K562 (cell line): Measurements from ENCODE around the gene MAP3K20. TPM values are rescaled to one million over a fixed set of nuclear protein-coding genes. Genes with fewer than 3 reads are reported as not detected.

Experiments used
- ATAC-seq: fragments of 200-7000 bp; cut with Tn5 transposase; 3 replicates; pipeline ENCODE4 v1.9.1; 2020; ENCODE audit warnings: moderate library complexity
- BruUV-seq: library from RNA; stranded (reverse); fragments of 400-500 nt; replicated peaks from 2 replicates; lab custom pipeline; 2021; lab: Mats Ljungman, UMichigan
- CTCF ChIA-PET: fragments of 300-600 bp; formaldehyde crosslinking; extraction: SDS; loops from one replicate; lab custom pipeline; 2021; ENCODE audit warnings: low intra/inter-chr PET ratio; lab: Yijun Ruan, JAX
- POLR2A ChIA-PET: fragments of 300-600, 350-650 bp; sonication (Branson Sonifier 250); formaldehyde crosslinking; extraction: SDS; loops from one replicate; lab custom pipeline; 2021; ENCODE audit warnings: antibody characterized with exemption, inconsistent platforms; lab: Yijun Ruan, JAX
- DNase-seq, 4 experiments: peaks; one replicate each; pipeline versions ENCODE4 v3.0.0 to v3.0.0-alpha.2; 2011 to 2018; ENCODE audit warnings: low spot score in 3 of 4, mixed read lengths in 3 of 4; ENCODE audit errors: extremely low read depth in 1 of 4
- FAIRE-seq: peaks from 2 replicates; lab custom pipeline; 2011; peaks lifted over from hg19 to GRCh38; lab: Jason Lieb, UNC
- H2AFZ ChIP-seq: 2 replicates; pipeline ENCODE4 v1.6.0; 2011; ENCODE audit warnings: low read depth, low read length, control low read depth, inconsistent platforms
- H3K27ac ChIP-seq: fragments of 200-600 bp; 3 replicates; pipeline ENCODE4 v1.8.0; 2011; ENCODE audit warnings: low read depth, mild to moderate bottlenecking, control low read depth, inconsistent platforms, low read length, moderate library complexity, mixed read lengths; ENCODE audit errors: extremely low read depth
- H3K27me3 ChIP-seq, 2 experiments: fragments of 300-600 bp in 1 of 2; 2 replicates in 1 of 2; 3 replicates in 1 of 2; pipeline versions ENCODE4 v1.6.0 to v1.8.0; 2011; ENCODE audit warnings: inconsistent platforms in 2 of 2, low read length in 2 of 2, mild to moderate bottlenecking in 1 of 2, mixed read lengths in 1 of 2, moderate library complexity in 1 of 2; ENCODE audit not compliant: control insufficient read depth in 2 of 2, insufficient read depth in 2 of 2
- H3K36me3 ChIP-seq: fragments of 300-600 bp; 3 replicates; pipeline ENCODE4 v1.8.0; 2011; ENCODE audit warnings: mild to moderate bottlenecking, low read length, inconsistent platforms; ENCODE audit not compliant: control insufficient read depth, insufficient read depth
- H3K4me1 ChIP-seq, 2 experiments: fragments of 200-600 bp in 1 of 2; replicated peaks in 1 of 2; 2 replicates in 1 of 2; 3 replicates in 1 of 2; pipeline versions ENCODE4 v1.5.1 to v1.8.0; 2011; ENCODE audit warnings: inconsistent platforms in 2 of 2, low read length in 2 of 2, mild to moderate bottlenecking in 1 of 2, mixed read lengths in 1 of 2, moderate library complexity in 1 of 2; ENCODE audit not compliant: control insufficient read depth in 2 of 2, insufficient read depth in 2 of 2
- H3K4me2 ChIP-seq: 2 replicates; pipeline ENCODE4 v1.6.1; 2011; ENCODE audit warnings: low read length, control low read depth, inconsistent platforms, mixed read lengths; ENCODE audit not compliant: insufficient read depth
- H3K4me3 ChIP-seq: fragments of 200-600 bp; sonication (generic), shearing (Covaris generic); 2 replicates; pipeline ENCODE4 v1.5.1; 2016; ENCODE audit warnings: control low read depth, inconsistent platforms
- H3K79me2 ChIP-seq: fragments of 200-600 bp; 3 replicates; pipeline ENCODE4 v1.8.0; 2011; ENCODE audit warnings: low read length, inconsistent platforms; ENCODE audit not compliant: control insufficient read depth, insufficient read depth
- H3K9ac ChIP-seq, 2 experiments: 2 replicates each; pipeline versions ENCODE4 v1.6.0 to v1.6.1; 2011; ENCODE audit warnings: low read depth in 2 of 2, low read length in 2 of 2, control low read depth in 1 of 2, inconsistent platforms in 1 of 2, mild to moderate bottlenecking in 1 of 2, mixed read lengths in 1 of 2; ENCODE audit not compliant: insufficient read depth in 1 of 2
- H3K9me1 ChIP-seq: one replicate; pipeline ENCODE4 v1.6.0; 2011; ENCODE audit warnings: inconsistent platforms, mild to moderate bottlenecking, low read length, moderate library complexity; ENCODE audit not compliant: control insufficient read depth, insufficient read depth
- H3K9me3 ChIP-seq: replicated peaks from 2 replicates; pipeline ENCODE4 v1.5.1; 2011; ENCODE audit warnings: low read depth, low read length, inconsistent platforms; ENCODE audit not compliant: control insufficient read depth, insufficient read depth
- H4K20me1 ChIP-seq: replicated peaks from 2 replicates; pipeline ENCODE4 v1.6.1; 2011; ENCODE audit warnings: low read length, inconsistent platforms, mixed read lengths; ENCODE audit not compliant: control insufficient read depth, insufficient read depth
- CEBPB ChIP-seq: fragments of 450-650 bp; IDR thresholded peaks from 2 replicates; pipeline ENCODE4 v1.6.1; 2016; ENCODE audit warnings: missing genetic modification characterization, missing compliant biosample characterization
- MAFF ChIP-seq: IDR thresholded peaks from 2 replicates; pipeline ENCODE4 v1.6.1; 2012; ENCODE audit warnings: low read length, improper control_type of control experiment
- RBM39 ChIP-seq: fragments of 200-400 bp; formaldehyde crosslinking; optimal IDR thresholded peaks from 2 replicates; pipeline ENCODE3; 2018; ENCODE audit warnings: low read depth, low read length
- WGBS: fragments of 100-300 bp; shearing (Covaris generic); methylation state at CpG from one replicate; pipeline ENCODE4 v1.1.6; 2016; ENCODE audit warnings: low coverage, mixed read lengths; ENCODE audit not compliant: insufficient coverage; ENCODE audit errors: missing lambda C conversion rate; 5-methylcytosine and 5-hydroxymethylcytosine counted together
- in situ Hi-C: fragments of 300-500 bp; cut with MboI; formaldehyde crosslinking; loops from 4 replicates; pipeline ENCODE4 v1.15.0; 2018; ENCODE audit warnings: inconsistent platforms, mixed read lengths
- intact Hi-C: fragments of 100-400 bp; cut with micrococcal nuclease; formaldehyde crosslinking; loops from 2 replicates; pipeline ENCODE4 v1.14.2; 2022
- polyA plus RNA-seq, 8 experiments: library from polyadenylated mRNA; depleted of rRNA in 4 of 8; stranded (reverse) in 5 of 8; unstranded in 3 of 8; fragments of >200 nt; fragmentation: Nextera tagmentation in 2 of 8; fragmentation: Illumina TruSeq in 1 of 8; extraction: Ambion mirVana in 2 of 8; extraction: Trizol in 1 of 8; gene quantifications; 2 replicates each; pipeline versions ENCODE4 v1.2.1 to v1.2.3, GENCODE V29; 2011 to 2014; ENCODE audit warnings: inconsistent platforms in 1 of 8, missing spikeins in 1 of 8
- total RNA-seq, 7 experiments: library from RNA; depleted of rRNA in 6 of 7; stranded (reverse); fragments of >200 nt in 6 of 7; fragmentation: Illumina TruSeq in 2 of 7; extraction: Trizol in 2 of 7; gene quantifications; 2 replicates each; pipeline versions ENCODE4 v1.2.1 to v1.2.3, GENCODE V29; 2011 to 2021; ENCODE audit warnings: low replicate concordance in 1 of 7
- TF ChIP-seq, protein P1 (sequence below): sonication (generic); formaldehyde crosslinking; IDR thresholded peaks from 2 replicates; pipeline ENCODE4 v1.4.0; 2020; ENCODE audit warnings: mild to moderate bottlenecking, missing genetic modification reagents

Gene MAP3K20
- total and polyA plus RNA-seq, 9 of the 15 experiments (the other 6 are each of a cell fraction or from before 2014, with no cell fraction given): 9.8 to 34.2 (median 27.3) TPM

DNA sequence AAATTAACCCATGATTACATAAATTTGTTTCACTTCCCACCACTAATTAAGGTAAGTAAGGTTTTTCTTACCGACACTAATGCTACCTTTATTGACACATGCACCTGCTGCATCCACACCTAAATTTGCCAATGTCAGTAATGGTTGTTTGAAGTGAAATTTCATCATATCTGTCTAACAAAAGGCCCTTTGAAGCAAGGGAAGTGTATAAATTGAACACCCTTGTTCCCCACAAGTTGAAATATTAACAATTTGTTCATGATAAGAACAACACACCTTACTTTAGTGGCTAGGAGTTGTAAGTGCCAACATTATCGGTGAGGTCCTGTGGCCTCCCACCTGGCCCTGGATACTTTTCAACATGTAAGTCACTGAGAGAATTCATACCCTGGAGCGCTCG, 162.7 kb downstream of the MAP3K20 start:
- Histone ChIP-seq H2AFZ (no peak overlapping the region), H3K27me3 (no peaks in the 10 kb centered on the region), H3K36me3 (peaks cover 29% of the 10 kb centered on the region), H4K20me1 (0 out of 2 replicates have a peak, but pooled peaks cover 2% of the 10 kb centered on the region), H3K4me2 (no peak overlapping the region), H3K79me2 (no peaks in the 10 kb centered on the region), H3K9ac (no peak overlapping the region), H3K4me1 (no peaks in the 10 kb centered on the region), H3K9me3 (no peaks in the 10 kb centered on the region), H3K27ac (no peak overlapping the region), H3K4me3 (no peak overlapping the region), H3K9me1 (no peaks in the 10 kb centered on the region)
- no peak for ATAC-seq
- no peak for DNase-seq
- POLR2A ChIA-PET: interaction anchor here (0.8 kb wide), 1 partner anchor 12 kb away, joined by 4 read pairs; no protein-coding TSS in a partner anchor
- intact Hi-C loops (no loop called here), in situ Hi-C loops (no loop called here)
- TF ChIP-seq MAFF: no peak
- no peak for TF ChIP-seq CEBPB (tag)
- no peak for TF ChIP-seq RBM39
- TF ChIP-seq, protein P1, sequence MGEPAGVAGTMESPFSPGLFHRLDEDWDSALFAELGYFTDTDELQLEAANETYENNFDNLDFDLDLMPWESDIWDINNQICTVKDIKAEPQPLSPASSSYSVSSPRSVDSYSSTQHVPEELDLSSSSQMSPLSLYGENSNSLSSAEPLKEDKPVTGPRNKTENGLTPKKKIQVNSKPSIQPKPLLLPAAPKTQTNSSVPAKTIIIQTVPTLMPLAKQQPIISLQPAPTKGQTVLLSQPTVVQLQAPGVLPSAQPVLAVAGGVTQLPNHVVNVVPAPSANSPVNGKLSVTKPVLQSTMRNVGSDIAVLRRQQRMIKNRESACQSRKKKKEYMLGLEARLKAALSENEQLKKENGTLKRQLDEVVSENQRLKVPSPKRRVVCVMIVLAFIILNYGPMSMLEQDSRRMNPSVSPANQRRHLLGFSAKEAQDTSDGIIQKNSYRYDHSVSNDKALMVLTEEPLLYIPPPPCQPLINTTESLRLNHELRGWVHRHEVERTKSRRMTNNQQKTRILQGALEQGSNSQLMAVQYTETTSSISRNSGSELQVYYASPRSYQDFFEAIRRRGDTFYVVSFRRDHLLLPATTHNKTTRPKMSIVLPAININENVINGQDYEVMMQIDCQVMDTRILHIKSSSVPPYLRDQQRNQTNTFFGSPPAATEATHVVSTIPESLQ (CRISPR knock-in tag): no peak
- 96% methylated on average over 4 of the region's 4 CpGs for WGBS
- BruUV-seq: no TSS peak
- no peak for FAIRE-seq
- CTCF ChIA-PET: no interaction called here
